ENCODE measurements around the gene ZFYVE16.
A peak's percentile ranks its signal among the peaks of the same experiment; 100 is the strongest.
"Not testable (repeated sequence)": the region's sequence is repeated elsewhere in the genome, so short reads cannot be mapped to it uniquely, and the experiment has no call there.

ZFYVE16 gene

GRCh38 chr5:80407735-80408483 lies at the start of gene ZFYVE16:
Gene ZFYVE16, plus strand, starts transcription at chr5:80408064. Its CDS starts 26,084 bp downstream, at chr5:80434148.
- peak; percentile 95 for DNase-seq

GRCh38 chr5:80360914-80361444 lies 46.9 kb upstream of the ZFYVE16 start:
- no peak for DNase-seq

- no peak for DNase-seq
These were observed 43.0 kb upstream of the ZFYVE16 start for GRCh38 chr5:80364892-80365291.

- no peak for DNase-seq
These were observed 39.0 kb upstream of the ZFYVE16 start for GRCh38 chr5:80368661-80369480.

GRCh38 chr5:80369521-80369920 lies 38.3 kb upstream of the ZFYVE16 start:
- DNase-seq: no peak

GRCh38 chr5:80370390-80370789 lies 37.5 kb upstream of the ZFYVE16 start:
- DNase-seq: no peak

- no peak for DNase-seq
These were observed 35.1 kb upstream of the ZFYVE16 start for GRCh38 chr5:80372780-80373179.

GRCh38 chr5:80374188-80374587 lies 33.7 kb upstream of the ZFYVE16 start:
- DNase-seq: no peak

- DNase-seq: no peak
These were observed 31.3 kb upstream of the ZFYVE16 start for GRCh38 chr5:80376557-80376956.

GRCh38 chr5:80382488-80382887 lies 25.4 kb upstream of the ZFYVE16 start:
- DNase-seq: no peak

- DNase-seq: no peak
These were observed 20.6 kb upstream of the ZFYVE16 start for GRCh38 chr5:80387063-80387768.

GRCh38 chr5:80389580-80389979 lies 18.3 kb upstream of the ZFYVE16 start:
- no peak for DNase-seq

- not testable (repeated sequence) for DNase-seq
These were observed 17.5 kb upstream of the ZFYVE16 start for GRCh38 chr5:80390413-80390812.

- not testable (repeated sequence) for DNase-seq
These were observed 16.6 kb upstream of the ZFYVE16 start for GRCh38 chr5:80391267-80391666.

- DNase-seq: no peak
These were observed 8.2 kb upstream of the ZFYVE16 start for GRCh38 chr5:80399526-80400239.

- not testable (repeated sequence) for DNase-seq
These were observed 7.5 kb upstream of the ZFYVE16 start for GRCh38 chr5:80400368-80400767.

- no peak for DNase-seq
These were observed 4.1 kb upstream of the ZFYVE16 start for GRCh38 chr5:80403782-80404181.

- DNase-seq: no peak
These were observed 707 bp upstream of the ZFYVE16 start for GRCh38 chr5:80406980-80407734.

- no peak for DNase-seq
These were observed 861 bp downstream of the ZFYVE16 start for GRCh38 chr5:80408484-80409366.

GRCh38 chr5:80409367-80409966 lies 1.6 kb downstream of the ZFYVE16 start:
- DNase-seq: no peak
